ENCODE measurements around the gene CPNE2.
"Not testable (repeated sequence)": the region's sequence is repeated elsewhere in the genome, so short reads cannot be mapped to it uniquely, and the experiment has no call there.

CPNE2 gene

DNA sequence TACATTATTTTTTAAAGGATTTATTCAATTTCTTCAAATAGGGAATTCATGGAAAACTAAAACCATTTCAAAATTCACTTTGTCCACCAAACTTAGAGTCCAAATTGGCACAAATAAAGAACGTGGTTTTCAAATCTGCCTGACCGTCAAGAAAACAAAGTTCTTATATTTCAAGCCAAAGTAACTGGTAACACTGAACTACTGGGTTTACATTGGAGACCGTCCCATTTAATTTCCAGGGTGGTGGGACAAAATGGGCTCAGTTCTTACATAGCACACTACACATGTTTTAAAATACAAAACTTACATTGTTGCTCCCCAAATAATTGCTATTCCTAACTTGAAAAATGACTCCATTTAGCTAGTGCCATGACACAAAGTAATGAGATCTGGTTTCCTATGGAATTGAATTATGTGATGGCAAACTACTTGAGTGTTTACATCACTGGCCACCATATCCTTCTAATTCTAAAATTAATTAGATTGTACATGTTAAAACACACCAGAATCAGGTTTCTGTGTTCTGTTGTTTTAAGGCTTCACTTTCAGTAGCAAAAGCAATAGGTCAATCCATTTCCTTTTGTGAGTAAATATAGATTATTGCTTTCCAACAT, 86.9 kb downstream of the CPNE2 start:
- no peak for DNase-seq

DNA sequence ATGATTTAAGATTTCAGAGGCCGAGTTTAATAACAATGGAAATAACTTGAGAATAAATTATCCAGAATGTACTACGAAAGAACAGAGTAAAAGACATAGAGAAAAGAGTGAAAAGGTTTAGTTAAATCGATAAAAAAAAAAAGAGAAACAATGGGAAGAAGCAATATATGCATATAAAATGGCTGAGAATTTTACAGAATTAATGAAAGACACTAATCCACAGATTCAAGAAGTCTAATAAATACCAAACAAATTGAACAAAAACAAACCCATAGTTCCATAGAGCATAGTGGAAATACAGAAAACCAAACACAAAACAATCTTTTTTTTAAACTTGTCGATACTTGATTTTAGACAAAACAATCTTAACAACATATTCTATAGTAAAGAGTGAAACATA, 91.7 kb downstream of the CPNE2 start:
- DNase-seq = no peak

DNA sequence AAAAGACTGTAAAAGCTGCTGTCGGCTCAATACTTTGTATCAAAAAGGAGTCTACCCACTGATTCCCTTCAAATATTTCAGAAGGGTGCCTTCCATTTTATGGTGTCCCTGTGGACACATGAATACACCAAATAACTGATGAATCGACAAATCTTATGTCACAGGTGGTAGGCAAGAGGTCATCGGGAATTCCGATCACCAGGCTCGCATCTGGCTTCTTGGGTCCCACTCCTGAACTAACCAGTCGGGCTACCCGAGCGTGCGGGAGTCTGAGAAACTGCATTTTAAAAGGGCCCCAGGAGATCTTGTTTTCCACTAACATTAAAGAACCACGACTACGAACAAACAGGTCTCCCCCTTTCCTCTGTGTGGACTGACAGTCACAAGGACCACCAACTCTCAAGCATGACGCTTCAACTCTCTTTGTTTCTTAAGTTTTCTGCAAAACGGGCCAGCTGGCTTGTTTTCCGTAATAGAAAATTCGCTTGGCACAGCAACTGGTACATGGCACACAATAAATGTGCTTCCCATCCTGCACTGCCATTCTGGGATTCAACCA, 92.6 kb downstream of the CPNE2 start:
- DNase-seq = no peak

DNA sequence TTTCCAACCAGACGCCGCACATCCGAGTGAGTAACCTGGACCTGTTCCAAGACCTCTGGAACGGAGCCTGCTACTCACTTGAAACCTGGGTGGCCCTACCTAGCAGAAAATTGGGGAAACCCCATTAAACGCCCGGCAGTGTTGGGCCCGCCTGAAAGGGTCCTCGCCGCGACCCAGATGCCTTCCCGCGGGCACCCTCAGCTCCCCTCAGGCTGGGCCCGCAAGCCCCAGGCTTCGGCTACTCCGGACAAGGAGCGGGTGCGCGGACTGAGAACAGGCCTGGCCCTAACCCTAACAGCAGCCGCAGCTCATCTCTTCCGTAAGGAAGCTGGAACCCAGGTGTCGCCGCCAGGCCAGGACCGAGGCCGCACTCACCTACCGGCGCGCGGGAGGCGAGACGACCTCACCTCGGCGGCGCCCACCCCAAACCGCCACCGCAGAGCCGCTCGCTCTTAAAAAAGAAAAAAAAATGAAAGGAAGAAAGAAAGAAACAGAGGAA, 93.1 kb downstream of the CPNE2 start:
- DNase-seq = no peak

DNA sequence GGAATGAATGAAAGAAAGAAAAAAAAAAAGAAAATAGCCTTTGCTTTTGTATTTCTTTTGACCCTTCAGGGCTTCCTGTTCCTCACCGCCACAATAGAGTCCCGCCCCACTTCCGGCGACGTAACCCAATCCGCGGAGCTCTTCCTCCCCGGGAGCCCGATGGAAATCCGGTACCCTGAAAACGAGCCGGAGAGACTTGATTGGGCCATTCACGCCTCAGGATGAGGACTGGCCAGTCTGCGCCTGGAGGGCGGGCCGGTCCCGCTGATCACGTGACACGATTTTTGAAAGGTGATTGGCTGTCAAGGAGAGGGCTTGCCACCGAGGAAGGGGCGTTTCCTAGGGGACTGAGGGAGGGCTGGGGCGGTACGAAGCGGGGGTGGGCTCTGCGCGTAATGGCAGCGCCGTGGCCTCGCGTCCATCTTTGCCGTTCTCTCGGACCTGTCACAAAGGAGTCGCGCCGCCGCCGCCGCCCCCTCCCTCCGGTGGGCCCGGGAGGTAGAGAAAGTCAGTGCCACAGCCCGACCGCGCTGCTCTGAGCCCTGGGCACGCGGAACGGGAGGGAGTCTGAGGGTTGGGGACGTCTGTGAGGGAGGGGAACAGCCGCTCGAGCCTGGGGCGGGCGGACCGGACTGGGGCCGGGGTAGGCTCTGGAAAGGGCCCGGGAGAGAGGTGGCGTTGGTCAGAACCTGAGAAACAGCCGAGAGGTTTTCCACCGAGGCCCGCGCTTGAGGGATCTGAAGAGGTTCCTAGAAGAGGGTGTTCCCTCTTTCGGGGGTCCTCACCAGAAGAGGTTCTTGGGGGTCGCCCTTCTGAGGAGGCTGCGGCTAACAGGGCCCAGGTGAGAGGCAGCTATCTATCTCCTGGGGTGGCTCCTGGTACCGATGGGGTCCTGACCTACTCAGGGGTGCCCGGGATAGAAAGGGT, 93.8 kb downstream of the CPNE2 start, which contains the start of the genes PSME3IP1 and RSPRY1:
Gene PSME3IP1, minus strand, starts transcription at position 95 of the 927 bp plus-strand sequence. CDS start 12,185 bp downstream, outside the sequence.
Gene RSPRY1, plus strand, starts transcription at position 385 of the 927 bp plus-strand sequence. CDS start 18,330 bp downstream, outside the sequence.
- DNase-seq = peak; percentile 94

DNA sequence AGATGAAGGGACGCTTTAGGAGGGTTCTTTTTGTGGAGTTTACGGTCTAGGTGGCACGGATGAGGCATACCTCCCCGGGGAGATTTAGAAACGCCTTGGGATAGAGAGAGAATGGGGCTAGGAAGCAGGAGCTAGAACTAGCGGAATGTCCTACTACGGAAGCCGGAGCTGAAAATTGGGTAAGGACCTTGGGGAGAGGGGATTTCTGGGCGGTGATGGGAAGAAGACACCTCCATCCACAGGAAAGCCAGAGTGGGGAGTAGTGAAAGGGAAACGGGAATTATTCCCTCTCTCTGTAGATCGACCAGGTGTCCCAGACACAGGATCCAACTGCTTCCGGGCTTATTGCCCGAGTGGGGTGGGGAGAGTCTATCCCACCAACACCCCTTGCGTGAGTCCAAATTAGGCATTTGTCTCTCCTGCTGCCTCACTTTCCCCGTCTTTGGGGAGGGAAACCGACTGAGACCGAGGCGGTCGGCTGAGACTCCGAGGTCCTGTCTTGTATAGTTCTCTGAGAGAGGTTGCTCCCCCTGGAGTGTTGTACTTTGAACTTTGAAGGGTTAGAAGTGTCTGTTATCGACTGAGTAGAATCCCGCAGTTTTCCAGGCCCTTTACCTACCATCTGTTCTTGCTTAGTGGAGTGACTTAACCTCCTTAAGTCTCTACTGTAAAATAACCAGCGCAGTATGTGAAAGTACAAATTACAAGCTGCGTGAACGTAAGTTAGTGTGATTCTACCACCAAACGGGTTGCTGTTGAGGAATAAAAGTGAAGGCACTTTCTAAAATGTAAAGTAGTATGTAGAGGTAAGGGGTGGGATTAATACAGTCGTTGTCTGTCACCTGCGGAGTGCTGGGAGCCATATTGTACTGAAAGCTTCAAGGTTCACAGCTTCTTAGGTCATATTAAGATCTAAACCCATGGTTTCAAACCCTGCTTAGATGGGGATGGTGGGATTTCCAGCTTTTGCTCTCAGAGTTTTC, 94.8 kb downstream of the CPNE2 start:
- no peak for DNase-seq

DNA sequence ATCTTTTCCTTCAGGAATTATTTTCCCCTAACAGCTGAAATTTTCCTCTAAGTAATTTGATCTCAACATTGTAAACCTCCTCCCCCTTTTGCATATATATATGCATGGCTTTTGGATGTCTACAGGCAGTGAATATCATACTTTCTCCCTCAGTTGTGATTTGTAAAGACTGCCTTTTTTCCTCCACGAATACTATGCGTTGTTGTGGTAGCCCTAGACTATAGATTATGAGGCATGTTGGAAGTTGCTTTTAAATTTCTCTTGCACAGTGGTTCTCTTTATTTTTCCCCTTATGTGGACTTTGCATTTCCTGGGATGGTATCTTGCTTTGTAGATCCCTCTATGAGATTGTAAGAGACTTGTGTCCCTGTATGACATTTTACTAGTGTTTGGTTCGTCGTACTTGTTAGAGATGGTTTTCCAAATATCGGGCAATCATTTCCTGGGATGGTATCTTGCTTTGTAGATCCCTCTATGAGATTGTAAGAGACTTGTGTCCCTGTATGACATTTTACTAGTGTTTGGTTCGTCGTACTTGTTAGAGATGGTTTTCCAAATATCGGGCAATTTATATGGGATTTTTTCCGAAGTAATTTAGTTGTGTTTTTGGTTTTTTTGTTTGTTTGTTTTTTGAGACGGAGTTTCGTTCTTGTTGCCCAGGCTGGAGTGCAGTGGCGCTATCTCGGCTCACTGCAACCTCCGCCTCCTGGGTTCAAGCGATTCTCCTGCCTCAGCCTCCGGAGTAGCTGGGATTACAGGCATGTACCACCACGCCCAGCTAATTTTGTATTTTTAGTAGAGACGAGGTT, 95.7 kb downstream of the CPNE2 start:
- not testable (repeated sequence) for DNase-seq

DNA sequence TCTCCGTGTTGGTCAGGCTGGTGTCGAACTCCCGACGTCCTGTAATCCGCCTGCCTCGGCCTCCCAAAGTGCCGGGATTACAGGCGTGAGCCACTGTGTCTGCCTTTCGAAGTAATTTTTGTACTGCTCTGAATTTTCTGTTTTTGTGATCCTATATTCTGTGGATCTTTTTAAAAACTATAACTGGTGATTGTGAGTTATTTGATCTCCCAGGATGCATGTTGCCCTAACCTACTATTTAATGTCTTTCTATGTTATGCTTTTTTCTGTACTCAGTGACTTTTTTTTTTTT, 96.3 kb downstream of the CPNE2 start:
- no peak for DNase-seq

DNA sequence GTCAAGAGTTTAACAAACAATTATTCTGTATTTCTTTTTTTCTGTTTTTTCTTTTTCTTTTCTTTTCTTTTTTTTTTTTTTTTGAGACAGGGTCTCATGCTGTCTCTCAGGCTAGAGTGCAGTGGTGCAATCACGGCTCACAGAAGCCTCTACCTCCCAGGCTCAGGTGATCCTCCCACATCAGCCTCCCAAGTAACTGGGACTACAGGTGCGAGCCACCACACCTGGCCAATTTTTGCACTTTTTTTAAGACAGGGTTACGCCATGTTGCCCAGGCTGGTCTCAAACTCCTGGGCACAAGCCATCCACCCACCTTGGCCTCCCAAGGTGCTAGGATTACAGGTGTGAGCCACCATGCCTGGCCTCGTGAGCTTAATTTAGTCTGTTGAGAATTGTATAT, 97.1 kb downstream of the CPNE2 start:
- DNase-seq = not testable (repeated sequence)

- DNase-seq = no peak
Observed at GRCh38 chr16:57190136-57190535, 97.8 kb downstream of the CPNE2 start.

DNA sequence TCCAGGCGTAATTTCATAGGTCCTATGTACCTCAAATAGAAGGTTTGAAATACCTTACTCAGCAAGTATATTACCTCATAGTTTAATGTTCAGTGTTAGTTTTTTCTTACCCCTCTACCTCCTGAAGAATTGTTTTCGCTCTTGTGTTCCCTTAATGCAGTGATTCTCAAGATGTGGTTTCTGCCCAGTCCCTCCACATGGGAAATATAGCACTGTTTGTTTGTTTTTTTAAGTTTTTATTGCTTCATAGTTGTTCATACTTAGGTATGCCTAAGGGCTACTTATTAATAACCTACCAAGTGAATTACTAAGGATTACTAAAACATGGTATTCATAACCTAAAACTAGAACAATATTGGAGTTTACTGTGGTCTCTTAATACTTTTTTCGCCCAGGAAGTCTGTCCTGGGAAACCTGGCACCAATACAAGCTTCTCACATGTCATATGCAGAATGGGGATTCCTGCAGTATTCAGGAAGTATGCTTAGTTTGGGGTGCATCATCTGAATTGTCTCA, 98.7 kb downstream of the CPNE2 start:
- no peak for DNase-seq

- no peak for DNase-seq
Observed at GRCh38 chr16:57192146-57192545, 99.8 kb downstream of the CPNE2 start.

- DNase-seq = no peak
Observed at GRCh38 chr16:57192720-57193486, 100.5 kb downstream of the CPNE2 start.

- DNase-seq = no peak
Observed at GRCh38 chr16:57194512-57194911, 102.1 kb downstream of the CPNE2 start.

- no peak for DNase-seq
Observed at GRCh38 chr16:57196286-57196685, 103.9 kb downstream of the CPNE2 start.

GRCh38 chr16:57196753-57197152, 104.4 kb downstream of the CPNE2 start:
- DNase-seq = no peak

Data from GOT3 (cell line).